Measurements from ENCODE around the gene RABGAP1L.
"Not testable (repeated sequence)": the region's sequence is repeated elsewhere in the genome, so short reads cannot be mapped to it uniquely, and the experiment has no call there.

Gene RABGAP1L

DNA sequence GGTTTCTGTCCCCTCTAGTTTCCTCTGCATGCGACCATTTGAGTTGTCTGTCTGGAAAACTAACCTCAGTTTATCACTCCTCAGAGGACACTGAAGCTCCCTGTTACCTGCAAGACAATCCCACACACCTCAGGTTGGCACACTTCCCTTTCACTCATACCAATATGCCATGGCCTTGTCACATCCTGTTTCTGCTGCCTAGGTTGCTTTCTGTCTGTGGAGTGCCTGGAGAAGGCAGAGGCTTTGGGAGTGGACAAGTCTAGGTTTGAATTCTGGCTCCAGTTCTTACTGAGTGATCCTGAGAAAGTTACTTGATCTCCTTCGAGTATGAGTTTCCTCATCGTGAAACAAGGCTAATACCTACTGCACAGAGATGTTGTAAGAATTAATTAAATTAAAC, 668.9 kb downstream of the RABGAP1L start:
- TF ChIP-seq, protein P1, sequence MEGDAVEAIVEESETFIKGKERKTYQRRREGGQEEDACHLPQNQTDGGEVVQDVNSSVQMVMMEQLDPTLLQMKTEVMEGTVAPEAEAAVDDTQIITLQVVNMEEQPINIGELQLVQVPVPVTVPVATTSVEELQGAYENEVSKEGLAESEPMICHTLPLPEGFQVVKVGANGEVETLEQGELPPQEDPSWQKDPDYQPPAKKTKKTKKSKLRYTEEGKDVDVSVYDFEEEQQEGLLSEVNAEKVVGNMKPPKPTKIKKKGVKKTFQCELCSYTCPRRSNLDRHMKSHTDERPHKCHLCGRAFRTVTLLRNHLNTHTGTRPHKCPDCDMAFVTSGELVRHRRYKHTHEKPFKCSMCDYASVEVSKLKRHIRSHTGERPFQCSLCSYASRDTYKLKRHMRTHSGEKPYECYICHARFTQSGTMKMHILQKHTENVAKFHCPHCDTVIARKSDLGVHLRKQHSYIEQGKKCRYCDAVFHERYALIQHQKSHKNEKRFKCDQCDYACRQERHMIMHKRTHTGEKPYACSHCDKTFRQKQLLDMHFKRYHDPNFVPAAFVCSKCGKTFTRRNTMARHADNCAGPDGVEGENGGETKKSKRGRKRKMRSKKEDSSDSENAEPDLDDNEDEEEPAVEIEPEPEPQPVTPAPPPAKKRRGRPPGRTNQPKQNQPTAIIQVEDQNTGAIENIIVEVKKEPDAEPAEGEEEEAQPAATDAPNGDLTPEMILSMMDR (IDR thresholded peaks at IDR 0.05; ENCODE audit: low read depth, low read length) = no peak
- H3K4me3 ChIP-seq (ENCODE audit: low read depth, low read length) = no peak overlapping the region

DNA sequence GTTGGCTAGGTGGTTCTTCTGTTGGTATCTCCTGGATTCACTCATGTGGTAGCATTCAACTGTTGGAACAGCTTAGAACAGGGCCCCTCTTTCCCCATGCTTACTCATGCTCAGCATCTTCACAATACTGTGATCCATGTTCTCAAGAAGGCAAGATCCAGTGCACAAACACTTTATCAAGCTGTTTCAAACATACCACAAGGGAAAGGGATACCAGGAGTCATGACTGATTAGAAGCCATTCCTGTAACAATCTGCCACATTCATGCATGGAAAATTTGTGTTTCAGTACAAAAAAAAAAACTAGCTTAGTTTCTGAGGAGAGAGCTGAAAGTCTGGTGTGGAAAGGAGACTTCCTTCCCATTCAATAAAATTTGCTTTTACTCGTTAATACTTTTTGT, 670.7 kb downstream of the RABGAP1L start:
- no peak overlapping the region for H3K4me3 ChIP-seq (ENCODE audit: low read depth, low read length)
- TF ChIP-seq, protein P1 (IDR thresholded peaks at IDR 0.05; ENCODE audit: low read depth, low read length) = no peak

DNA sequence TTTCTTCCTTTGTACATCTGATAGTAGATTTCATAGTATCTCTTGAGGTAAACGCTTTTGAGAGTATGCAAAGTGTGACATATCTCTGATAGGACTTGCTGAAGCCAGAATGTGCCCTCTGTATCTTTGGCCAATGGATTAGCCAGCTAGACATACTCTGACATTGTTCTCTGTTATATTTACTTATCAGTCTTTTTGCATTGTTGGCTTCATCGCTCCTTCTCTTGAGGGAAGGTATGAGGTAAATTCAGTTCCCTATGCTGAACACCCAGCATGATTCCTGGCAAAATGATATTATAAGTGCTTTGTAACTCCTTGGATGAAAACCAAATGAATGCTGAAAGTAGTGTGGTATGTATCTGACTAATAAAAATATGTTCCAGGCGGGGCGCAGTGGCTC, 677.2 kb downstream of the RABGAP1L start:
- no peak overlapping the region for H3K4me3 ChIP-seq (ENCODE audit: low read depth, low read length)
- TF ChIP-seq, protein P1 (IDR thresholded peaks at IDR 0.05; ENCODE audit: low read depth, low read length) = no peak

DNA sequence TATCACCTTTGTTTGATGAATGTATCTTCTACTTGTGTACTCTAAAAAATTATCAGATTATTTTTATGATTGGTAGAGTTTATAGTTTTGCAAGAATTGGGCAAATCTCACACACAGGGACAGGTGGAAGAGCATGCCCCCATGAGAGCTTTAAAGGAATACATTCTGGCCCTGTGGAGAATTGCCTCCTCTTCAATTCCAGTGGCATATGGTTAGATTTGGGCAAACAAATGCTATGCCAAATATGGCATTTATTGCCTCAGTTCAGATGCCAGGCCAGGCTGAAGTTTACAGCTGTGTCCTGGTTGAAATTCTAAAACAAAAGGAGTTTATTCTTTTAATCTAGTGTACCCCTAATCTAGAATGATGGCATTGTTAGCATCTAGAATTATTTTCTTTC, 678.1 kb downstream of the RABGAP1L start:
- no peak overlapping the region for H3K4me3 ChIP-seq (ENCODE audit: low read depth, low read length)
- TF ChIP-seq, protein P1 (IDR thresholded peaks at IDR 0.05; ENCODE audit: low read depth, low read length) = no peak

DNA sequence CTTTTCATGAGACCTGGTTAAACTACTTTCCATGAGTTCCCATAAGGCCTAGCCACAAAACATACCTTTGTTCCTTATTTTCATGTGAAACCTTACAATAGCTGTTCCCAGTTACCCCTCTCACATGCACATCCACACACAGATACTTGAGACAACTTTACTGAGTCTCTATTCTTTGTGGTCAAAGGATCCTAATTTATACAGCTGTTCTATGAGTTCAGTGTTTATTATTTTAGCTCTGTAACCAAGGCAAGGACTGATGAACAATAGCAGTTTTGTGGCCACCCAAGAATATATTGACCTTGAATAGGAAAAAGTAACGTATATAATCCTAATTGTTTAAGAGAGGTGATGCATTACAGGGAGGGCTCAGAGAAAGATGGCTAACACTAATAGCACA, 679.9 kb downstream of the RABGAP1L start:
- no peak overlapping the region for H3K4me3 ChIP-seq (ENCODE audit: low read depth, low read length)
- TF ChIP-seq, protein P1 (IDR thresholded peaks at IDR 0.05; ENCODE audit: low read depth, low read length) = no peak

DNA sequence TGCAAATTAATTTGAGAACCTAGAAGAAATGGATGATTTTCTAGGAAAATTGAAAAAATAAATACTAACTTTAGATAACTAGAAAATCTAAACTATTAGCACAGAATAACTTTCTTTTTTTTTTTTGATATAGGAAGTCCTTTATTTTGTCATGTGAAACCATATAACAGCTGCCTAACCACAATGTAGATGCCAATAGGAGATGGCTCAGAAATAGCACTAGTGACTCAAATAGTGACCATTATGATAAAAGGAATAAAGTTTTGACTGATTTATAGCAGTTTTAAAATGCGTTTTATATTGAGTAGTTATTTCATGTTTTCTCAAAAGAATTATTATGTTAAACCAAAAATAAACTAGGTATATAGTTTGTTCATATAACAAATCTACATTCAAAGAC, 682.4 kb downstream of the RABGAP1L start:
- TF ChIP-seq, protein P1 (IDR thresholded peaks at IDR 0.05; ENCODE audit: low read depth, low read length) = no peak
- H3K4me3 ChIP-seq (ENCODE audit: low read depth, low read length) = no peak overlapping the region

DNA sequence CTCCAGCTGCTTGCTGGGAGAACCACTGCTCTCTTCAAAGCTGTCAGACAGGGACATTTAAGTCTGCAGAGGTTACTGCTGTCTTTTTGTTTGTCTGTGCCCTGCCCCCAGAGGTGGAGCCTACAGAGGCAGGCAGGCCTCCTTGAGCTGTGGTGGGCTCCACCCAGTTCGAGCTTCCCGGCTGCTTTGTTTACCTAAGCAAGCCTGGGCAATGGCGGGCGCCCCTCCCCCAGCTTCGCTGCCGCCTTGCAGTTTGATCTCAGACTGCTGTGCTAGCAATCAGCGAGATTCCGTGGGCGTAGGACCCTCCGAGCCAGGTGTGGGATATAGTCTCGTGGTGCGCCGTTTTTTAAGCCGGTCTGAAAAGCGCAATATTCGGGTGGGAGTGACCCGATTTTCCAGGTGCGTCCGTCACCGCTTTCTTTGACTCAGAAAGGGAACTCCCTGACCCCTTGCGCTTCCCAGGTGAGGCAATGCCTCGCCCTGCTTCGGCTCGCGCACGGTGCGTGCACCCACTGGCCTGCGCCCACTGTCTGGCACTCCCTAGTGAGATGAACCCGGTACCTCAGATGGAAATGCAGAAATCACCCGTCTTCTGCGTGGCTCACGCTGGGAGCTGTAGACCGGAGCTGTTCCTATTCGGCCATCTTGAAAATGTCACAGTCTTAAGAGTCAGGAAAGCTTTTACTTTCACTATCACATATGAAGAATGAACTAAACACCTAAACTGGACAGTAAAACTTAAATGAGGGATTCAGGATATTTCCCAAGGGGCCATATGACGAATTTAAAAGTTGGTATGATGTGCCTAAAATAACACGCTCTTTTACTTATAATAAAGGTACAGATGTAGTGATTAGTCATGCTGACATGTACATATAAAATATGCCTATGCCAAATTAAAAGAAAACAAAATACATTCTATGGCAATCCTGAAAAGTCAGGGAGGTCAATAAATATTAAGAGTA, 689.6 kb downstream of the RABGAP1L start:
- not testable (repeated sequence) for H3K4me3 ChIP-seq (ENCODE audit: low read depth, low read length)

Measured in WI38 (cell line).